Liver (tissue), 9 donors: Measurements from ENCODE around the gene ISX. TPM values are rescaled to one million over a fixed set of nuclear protein-coding genes. Genes with fewer than 3 reads are reported as not detected.

Experiments
- DNase-seq: peaks from one replicate; pipeline ENCODE4 v3.0.0-alpha.2; 2017; ENCODE audit warnings: low spot score
- H3K27ac ChIP-seq, 2 donors: one replicate each; pipeline ENCODE4 v1.7.0; 2013; ENCODE audit warnings: inconsistent platforms in 2 of 2, low read length in 2 of 2, control low read depth in 1 of 2, low read depth in 1 of 2, mild to moderate bottlenecking in 1 of 2
- H3K27me3 ChIP-seq, 4 donors: one replicate each; pipeline versions ENCODE4 v1.6.1 to v1.7.0; 2013; ENCODE audit warnings: low read length in 3 of 4, inconsistent platforms in 1 of 4, mild to moderate bottlenecking in 1 of 4, moderate library complexity in 1 of 4; ENCODE audit not compliant: control insufficient read depth in 4 of 4, insufficient read depth in 4 of 4
- H3K36me3 ChIP-seq, 4 donors: one replicate each; pipeline versions ENCODE4 v1.6.1 to v1.7.0; 2013; ENCODE audit warnings: low read length in 3 of 4, mild to moderate bottlenecking in 3 of 4, low read depth in 1 of 4, moderate library complexity in 1 of 4; ENCODE audit not compliant: control insufficient read depth in 4 of 4, insufficient read depth in 3 of 4
- H3K4me1 ChIP-seq, 4 donors: one replicate each; pipeline versions ENCODE4 v1.6.1 to v1.7.0; 2013; ENCODE audit warnings: low read length in 3 of 4, mild to moderate bottlenecking in 3 of 4, moderate library complexity in 1 of 4; ENCODE audit not compliant: control insufficient read depth in 4 of 4, insufficient read depth in 4 of 4
- H3K4me3 ChIP-seq, 3 donors: one replicate each; pipeline versions ENCODE4 v1.6.1 to v1.7.0; 2013; ENCODE audit warnings: low read length in 3 of 3, control low read depth in 1 of 3, low read depth in 1 of 3, mild to moderate bottlenecking in 1 of 3
- H3K9ac ChIP-seq, 2 donors: one replicate each; pipeline ENCODE4 v1.7.0; 2013; ENCODE audit warnings: low read length in 2 of 2, mild to moderate bottlenecking in 2 of 2, moderate library complexity in 2 of 2, control low read depth in 1 of 2, low read depth in 1 of 2
- H3K9me3 ChIP-seq, 4 donors: one replicate each; pipeline versions ENCODE4 v1.6.1 to v1.7.0; 2013; ENCODE audit warnings: low read length in 3 of 4; ENCODE audit not compliant: control insufficient read depth in 4 of 4
- ATF3 ChIP-seq: IDR thresholded peaks from 2 replicates; pipeline ENCODE4 v1.6.1; 2016; ENCODE audit warnings: antibody characterized with exemption
- CTCF ChIP-seq: fragments of 150-350 bp; IDR thresholded peaks from 2 replicates; pipeline ENCODE4 v1.5.1; 2017; ENCODE audit warnings: improper control_type of control experiment, low read depth, low read length; ENCODE audit not compliant: missing input control
- EGR1 ChIP-seq, 2 donors: IDR thresholded peaks; 2 replicates each; pipeline ENCODE4 v1.6.1; 2016 to 2018; ENCODE audit warnings: antibody characterized with exemption in 2 of 2, low read depth in 2 of 2
- FOXA1 ChIP-seq: IDR thresholded peaks from 2 replicates; pipeline ENCODE4 v1.6.1; 2016; ENCODE audit warnings: antibody characterized with exemption
- FOXA2 ChIP-seq: IDR thresholded peaks from 2 replicates; pipeline ENCODE4 v1.6.1; 2016; ENCODE audit warnings: antibody characterized with exemption
- GABPA ChIP-seq, 2 donors: IDR thresholded peaks in 1 of 2; conservative IDR thresholded peaks in 1 of 2; 2 replicates each; pipeline ENCODE4 v1.6.1; 2016; ENCODE audit warnings: antibody characterized with exemption in 2 of 2, mild to moderate bottlenecking in 1 of 2, moderate library complexity in 1 of 2
- HNF4A ChIP-seq, 2 donors: conservative IDR thresholded peaks; 2 replicates each; pipeline ENCODE4 v1.6.1; 2016; ENCODE audit warnings: antibody characterized with exemption in 2 of 2, mild to moderate bottlenecking in 2 of 2
- HNF4G ChIP-seq: IDR thresholded peaks from 2 replicates; pipeline ENCODE4 v1.6.1; 2016; ENCODE audit warnings: antibody characterized with exemption
- JUND ChIP-seq, 2 donors: IDR thresholded peaks; 2 replicates each; pipeline ENCODE4 v1.6.1; 2016; ENCODE audit warnings: antibody characterized with exemption in 2 of 2
- MAX ChIP-seq: IDR thresholded peaks from 2 replicates; pipeline ENCODE4 v1.6.1; 2016; ENCODE audit warnings: antibody characterized with exemption
- NR2F2 ChIP-seq: IDR thresholded peaks from 2 replicates; pipeline ENCODE4 v1.6.1; 2016; ENCODE audit warnings: antibody characterized with exemption
- RAD21 ChIP-seq, 2 donors: IDR thresholded peaks; 2 replicates each; pipeline ENCODE4 v1.6.1; 2016; ENCODE audit warnings: antibody characterized with exemption in 2 of 2, mild to moderate bottlenecking in 2 of 2
- REST ChIP-seq: IDR thresholded peaks from 2 replicates; pipeline ENCODE4 v1.6.1; 2016; ENCODE audit warnings: antibody characterized with exemption, mild to moderate bottlenecking
- RXRA ChIP-seq, 2 donors: IDR thresholded peaks; 2 replicates each; pipeline ENCODE4 v1.6.1; 2017 to 2018; ENCODE audit warnings: antibody characterized with exemption in 2 of 2, mild to moderate bottlenecking in 1 of 2
- SP1 ChIP-seq: IDR thresholded peaks from 2 replicates; pipeline ENCODE4 v1.6.1; 2018; ENCODE audit warnings: antibody characterized with exemption, mild to moderate bottlenecking
- TAF1 ChIP-seq: conservative IDR thresholded peaks from 2 replicates; pipeline ENCODE4 v1.6.1; 2016; ENCODE audit warnings: antibody characterized with exemption, mild to moderate bottlenecking
- YY1 ChIP-seq: IDR thresholded peaks from 2 replicates; pipeline ENCODE4 v1.6.1; 2016; ENCODE audit warnings: antibody characterized with exemption, mild to moderate bottlenecking
- ZBTB33 ChIP-seq: IDR thresholded peaks from 2 replicates; pipeline ENCODE4 v1.6.1; 2016; ENCODE audit warnings: antibody characterized with exemption
- WGBS: extraction: QIAGEN DNeasy Blood & Tissue Kit; methylation state at CpG from one replicate; pipeline ENCODE4 v1.1.7; 2013; 5-methylcytosine and 5-hydroxymethylcytosine counted together
- polyA plus RNA-seq, 2 donors: library from polyadenylated mRNA; stranded (reverse) in 1 of 2; unstranded in 1 of 2; fragments of 200-250 nt in 1 of 2; fragments of >200 nt in 1 of 2; fragmentation: Nextera tagmentation in 1 of 2; extraction: Ambion mirVana in 1 of 2; gene quantifications; one replicate each; pipeline versions ENCODE4 v1.2.1 to v1.2.3, GENCODE V29; 2013 to 2015
- total RNA-seq, 2 donors: library from RNA; depleted of rRNA; stranded (reverse); fragments of >200 nt; gene quantifications; one replicate each; pipeline ENCODE4 v1.2.3, GENCODE V29; 2014
- donor health status: healthy.
- donor health status: healthy.
- donor health status: healthy.
- donor health status: healthy.
- donor health status: healthy.

ISX gene
- total and polyA plus RNA-seq, 4 donors, result 0.03 to 2.7 TPM; not detected in 2

- 30% methylated on average over 4 of the region's 4 CpGs for WGBS
- Histone ChIP-seq H3K27ac (no peak overlapping the region), H3K4me3 (no peak overlapping the region), H3K4me1 (no peaks in the 10 kb centered on the region), H3K36me3 (no peaks in the 10 kb centered on the region), H3K27me3 (peaks cover 0 to 8% (median 3%) of the 10 kb centered on the region in 4 donors), H3K9ac (no peak overlapping the region), H3K9me3 (no peaks in the 10 kb centered on the region)
- no peak for TF ChIP-seq JUND (IDR thresholded peaks at IDR 0.05)
- TF ChIP-seq CTCF, result no peak
- no peak for TF ChIP-seq FOXA2
- no peak for TF ChIP-seq ZBTB33
- TF ChIP-seq MAX, result no peak
- no peak for TF ChIP-seq HNF4A (conservative IDR thresholded peaks at IDR 0.05)
- TF ChIP-seq TAF1, result no peak
- TF ChIP-seq NR2F2, result no peak
- no peak for TF ChIP-seq ATF3
- TF ChIP-seq REST, result no peak
- TF ChIP-seq RXRA (IDR thresholded peaks at IDR 0.05), result no peak
- TF ChIP-seq HNF4G, result no peak
- TF ChIP-seq FOXA1, result no peak
- no peak for TF ChIP-seq SP1
- TF ChIP-seq GABPA (IDR thresholded peaks at IDR 0.05 in 1 of 2, conservative IDR thresholded peaks at IDR 0.05 in 1 of 2), result no peak
- TF ChIP-seq YY1, result no peak
- no peak for TF ChIP-seq EGR1 (IDR thresholded peaks at IDR 0.05; ENCODE audit: low read depth in 2 of 2)
- no peak for DNase-seq
Measured at GRCh38 chr22:35131525-35132000, 65.6 kb downstream of the ISX start.

- no peaks in the 10 kb centered on the region for H3K4me1 ChIP-seq
- no peaks in the 10 kb centered on the region for H3K36me3 ChIP-seq
- no peak overlapping the region for H3K9ac ChIP-seq
- DNase-seq, result no peak
- no peaks in the 10 kb centered on the region for H3K9me3 ChIP-seq
- peaks cover 0 to 8% (median 3%) of the 10 kb centered on the region in 4 donors for H3K27me3 ChIP-seq
- H3K4me3 ChIP-seq, result no peak overlapping the region
- WGBS, result 87% methylated on average over 2 of the region's 2 CpGs
- H3K27ac ChIP-seq, result no peak overlapping the region
- TF ChIP-seq TAF1, result no peak
- no peak for TF ChIP-seq GABPA (IDR thresholded peaks at IDR 0.05 in 1 of 2, conservative IDR thresholded peaks at IDR 0.05 in 1 of 2)
- TF ChIP-seq EGR1 (IDR thresholded peaks at IDR 0.05; ENCODE audit: low read depth in 2 of 2), result no peak
- no peak for TF ChIP-seq YY1
- TF ChIP-seq RAD21 (IDR thresholded peaks at IDR 0.05), result no peak
- TF ChIP-seq ZBTB33, result no peak
- no peak for TF ChIP-seq ATF3
- TF ChIP-seq FOXA1, result no peak
- no peak for TF ChIP-seq SP1
- TF ChIP-seq HNF4G, result no peak
- TF ChIP-seq MAX, result no peak
- no peak for TF ChIP-seq NR2F2
- TF ChIP-seq RXRA (IDR thresholded peaks at IDR 0.05), result no peak
- no peak for TF ChIP-seq FOXA2
- no peak for TF ChIP-seq HNF4A (conservative IDR thresholded peaks at IDR 0.05)
- TF ChIP-seq CTCF, result no peak
- no peak for TF ChIP-seq JUND (IDR thresholded peaks at IDR 0.05)
Measured at GRCh38 chr22:35132568-35132967, 66.6 kb downstream of the ISX start.
